Measurements from ENCODE around the gene HNRNPU. TPM values are rescaled to one million over a fixed set of nuclear protein-coding genes. Genes with fewer than 3 reads are reported as not detected.

HNRNPU gene
- total and polyA plus RNA-seq, 2 experiments from 2014 or later = 422 to 687 TPM

DNA sequence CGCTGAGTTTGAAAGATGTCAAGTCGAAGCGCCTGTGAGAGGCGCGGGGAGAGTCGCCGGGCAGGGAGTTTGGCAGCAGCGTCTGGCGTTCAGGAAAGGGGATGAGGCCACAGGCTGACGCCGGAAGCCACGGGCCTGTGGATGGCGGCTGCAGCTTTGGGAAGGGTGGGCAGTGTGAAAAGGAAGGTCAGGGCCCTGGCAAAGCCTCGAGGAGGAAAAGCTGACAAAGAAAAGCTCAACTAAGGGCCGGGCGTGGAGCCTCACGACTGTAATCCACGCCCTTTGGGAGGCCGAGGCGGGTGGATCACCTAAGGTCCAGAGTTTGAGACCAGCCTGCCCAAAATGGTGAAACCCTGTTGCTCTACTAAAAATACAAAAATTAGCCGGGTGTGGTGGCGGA is 54.1 kb downstream of the HNRNPU start:
- no peak overlapping the region for H3K4me3 ChIP-seq
- no peak for DNase-seq (ENCODE audit: low spot score)
- no peaks in the 10 kb centered on the region for H3K36me3 ChIP-seq (ENCODE audit: insufficient read depth)
- H3K9me2 ChIP-seq (ENCODE audit: insufficient read depth) = no peaks in the 10 kb centered on the region
- Mint-ChIP-seq H3K27me3 (ENCODE audit: insufficient read depth, low read depth, poor library complexity) (peaks cover 26% of the 10 kb centered on the region), H3K9me3 (peaks cover 2% of the 10 kb centered on the region; the same call in 2 of the 3 replicates), H3K4me3 (no peak overlapping the region; the same call in 2 of the 3 replicates), H3K4me1 (peaks cover 22% of the 10 kb centered on the region), H3K27ac (no peak overlapping the region), H3K36me3 (ENCODE audit: low read depth) (no peaks in the 10 kb centered on the region)
- no peaks in the 10 kb centered on the region for H4K20me1 ChIP-seq (replicated peaks; ENCODE audit: insufficient read depth)
- H3K4me2 ChIP-seq = no peak overlapping the region
- peaks cover 13% of the 10 kb centered on the region for H3K4me1 ChIP-seq (ENCODE audit: insufficient read depth)
- H3K27me3 ChIP-seq (ENCODE audit: insufficient read depth) = no peaks in the 10 kb centered on the region
- H2AFZ ChIP-seq = 0 out of 2 replicates have a peak overlapping the region, but pooled peaks have one; percentile 8
- H3K79me2 ChIP-seq (replicated peaks; ENCODE audit: insufficient read depth) = no peaks in the 10 kb centered on the region
- ATAC-seq = no peak
- H3K27ac ChIP-seq (ENCODE audit: low read depth) = no peak overlapping the region
- no peak for TF ChIP-seq JUNB (IDR thresholded peaks at IDR 0.05; ENCODE audit: unreplicated experiment)
- no peak for TF ChIP-seq NANOG (IDR thresholded peaks at IDR 0.05; ENCODE audit: borderline replicate concordance)
- TF ChIP-seq EZH2 (IDR thresholded peaks at IDR 0.05; ENCODE audit: low read depth, unreplicated experiment) = no peak
- no peak for TF ChIP-seq STAT1 (IDR thresholded peaks at IDR 0.05; ENCODE audit: unreplicated experiment)
- TF ChIP-seq EZH2phosphoT487 (IDR thresholded peaks at IDR 0.05; ENCODE audit: unreplicated experiment) = no peak
- TF ChIP-seq, protein P1, sequence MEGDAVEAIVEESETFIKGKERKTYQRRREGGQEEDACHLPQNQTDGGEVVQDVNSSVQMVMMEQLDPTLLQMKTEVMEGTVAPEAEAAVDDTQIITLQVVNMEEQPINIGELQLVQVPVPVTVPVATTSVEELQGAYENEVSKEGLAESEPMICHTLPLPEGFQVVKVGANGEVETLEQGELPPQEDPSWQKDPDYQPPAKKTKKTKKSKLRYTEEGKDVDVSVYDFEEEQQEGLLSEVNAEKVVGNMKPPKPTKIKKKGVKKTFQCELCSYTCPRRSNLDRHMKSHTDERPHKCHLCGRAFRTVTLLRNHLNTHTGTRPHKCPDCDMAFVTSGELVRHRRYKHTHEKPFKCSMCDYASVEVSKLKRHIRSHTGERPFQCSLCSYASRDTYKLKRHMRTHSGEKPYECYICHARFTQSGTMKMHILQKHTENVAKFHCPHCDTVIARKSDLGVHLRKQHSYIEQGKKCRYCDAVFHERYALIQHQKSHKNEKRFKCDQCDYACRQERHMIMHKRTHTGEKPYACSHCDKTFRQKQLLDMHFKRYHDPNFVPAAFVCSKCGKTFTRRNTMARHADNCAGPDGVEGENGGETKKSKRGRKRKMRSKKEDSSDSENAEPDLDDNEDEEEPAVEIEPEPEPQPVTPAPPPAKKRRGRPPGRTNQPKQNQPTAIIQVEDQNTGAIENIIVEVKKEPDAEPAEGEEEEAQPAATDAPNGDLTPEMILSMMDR (conservative IDR thresholded peaks at IDR 0.05; ENCODE audit: low read depth in 2 of 2) = no peak
- TF ChIP-seq, protein P2, sequence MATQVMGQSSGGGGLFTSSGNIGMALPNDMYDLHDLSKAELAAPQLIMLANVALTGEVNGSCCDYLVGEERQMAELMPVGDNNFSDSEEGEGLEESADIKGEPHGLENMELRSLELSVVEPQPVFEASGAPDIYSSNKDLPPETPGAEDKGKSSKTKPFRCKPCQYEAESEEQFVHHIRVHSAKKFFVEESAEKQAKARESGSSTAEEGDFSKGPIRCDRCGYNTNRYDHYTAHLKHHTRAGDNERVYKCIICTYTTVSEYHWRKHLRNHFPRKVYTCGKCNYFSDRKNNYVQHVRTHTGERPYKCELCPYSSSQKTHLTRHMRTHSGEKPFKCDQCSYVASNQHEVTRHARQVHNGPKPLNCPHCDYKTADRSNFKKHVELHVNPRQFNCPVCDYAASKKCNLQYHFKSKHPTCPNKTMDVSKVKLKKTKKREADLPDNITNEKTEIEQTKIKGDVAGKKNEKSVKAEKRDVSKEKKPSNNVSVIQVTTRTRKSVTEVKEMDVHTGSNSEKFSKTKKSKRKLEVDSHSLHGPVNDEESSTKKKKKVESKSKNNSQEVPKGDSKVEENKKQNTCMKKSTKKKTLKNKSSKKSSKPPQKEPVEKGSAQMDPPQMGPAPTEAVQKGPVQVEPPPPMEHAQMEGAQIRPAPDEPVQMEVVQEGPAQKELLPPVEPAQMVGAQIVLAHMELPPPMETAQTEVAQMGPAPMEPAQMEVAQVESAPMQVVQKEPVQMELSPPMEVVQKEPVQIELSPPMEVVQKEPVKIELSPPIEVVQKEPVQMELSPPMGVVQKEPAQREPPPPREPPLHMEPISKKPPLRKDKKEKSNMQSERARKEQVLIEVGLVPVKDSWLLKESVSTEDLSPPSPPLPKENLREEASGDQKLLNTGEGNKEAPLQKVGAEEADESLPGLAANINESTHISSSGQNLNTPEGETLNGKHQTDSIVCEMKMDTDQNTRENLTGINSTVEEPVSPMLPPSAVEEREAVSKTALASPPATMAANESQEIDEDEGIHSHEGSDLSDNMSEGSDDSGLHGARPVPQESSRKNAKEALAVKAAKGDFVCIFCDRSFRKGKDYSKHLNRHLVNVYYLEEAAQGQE (IDR thresholded peaks at IDR 0.05; ENCODE audit: unreplicated experiment) = no peak
- no peak for TF ChIP-seq ZNF331 (CRISPR knock-in tag; IDR thresholded peaks at IDR 0.05; ENCODE audit: low read depth)
- TF ChIP-seq CREB1 (CRISPR knock-in tag; IDR thresholded peaks at IDR 0.05; ENCODE audit: low read depth) = no peak
- TF ChIP-seq ZNF114 (CRISPR knock-in tag; IDR thresholded peaks at IDR 0.05) = no peak
- no peaks in the 10 kb centered on the region for H3F3A ChIP-seq (replicated peaks; ENCODE audit: low read depth)

- 0 out of 2 replicates have a peak, but pooled peaks cover 4% of the 10 kb centered on the region for H3F3A ChIP-seq (replicated peaks; ENCODE audit: low read depth)
- TF ChIP-seq JUNB (IDR thresholded peaks at IDR 0.05; ENCODE audit: unreplicated experiment) = no peak
- TF ChIP-seq EZH2 (IDR thresholded peaks at IDR 0.05; ENCODE audit: low read depth, unreplicated experiment) = no peak
- TF ChIP-seq, protein P1 (conservative IDR thresholded peaks at IDR 0.05; ENCODE audit: low read depth in 2 of 2) = no peak
- no peak for TF ChIP-seq STAT1 (IDR thresholded peaks at IDR 0.05; ENCODE audit: unreplicated experiment)
- no peak for TF ChIP-seq ETS1 (IDR thresholded peaks at IDR 0.05)
- TF ChIP-seq NANOG (IDR thresholded peaks at IDR 0.05; ENCODE audit: borderline replicate concordance) = no peak
- H2AFZ ChIP-seq = no peak overlapping the region
- H3K27me3 ChIP-seq (ENCODE audit: insufficient read depth) = no peaks in the 10 kb centered on the region
- H3K36me3 ChIP-seq (ENCODE audit: insufficient read depth) = no peaks in the 10 kb centered on the region
- no peak overlapping the region for H3K4me2 ChIP-seq
- no peak overlapping the region for H3K27ac ChIP-seq (ENCODE audit: low read depth)
- no peak for DNase-seq (ENCODE audit: low spot score)
- H3K4me3 Mint-ChIP-seq = no peak overlapping the region
- peaks cover 11% of the 10 kb centered on the region for H3K4me1 Mint-ChIP-seq
- H3K27me3 Mint-ChIP-seq (ENCODE audit: insufficient read depth, low read depth, poor library complexity) = peaks cover 14% of the 10 kb centered on the region
- no peaks in the 10 kb centered on the region for H3K9me2 ChIP-seq (ENCODE audit: insufficient read depth)
- no peaks in the 10 kb centered on the region for H3K79me2 ChIP-seq (replicated peaks; ENCODE audit: insufficient read depth)
- no peak overlapping the region for H3K4me3 ChIP-seq
- peaks cover 2% of the 10 kb centered on the region; the same call in 2 of the 3 replicates for H3K9me3 Mint-ChIP-seq
- no peaks in the 10 kb centered on the region for H3K36me3 Mint-ChIP-seq (ENCODE audit: low read depth)
- ATAC-seq = no peak
- peaks cover 3% of the 10 kb centered on the region; the same call in 1 of the 2 replicates for H3K4me1 ChIP-seq (ENCODE audit: insufficient read depth)
- no peaks in the 10 kb centered on the region for H4K20me1 ChIP-seq (replicated peaks; ENCODE audit: insufficient read depth)
- 0 out of 2 replicates have a peak overlapping the region, but pooled peaks have one; percentile 0 for H3K27ac Mint-ChIP-seq
These were observed 57.2 kb downstream of the HNRNPU start for GRCh38 chr1:244807138-244807537.

Data from GM23338 (cell line).